NCI-H187 (cell line): ENCODE data around the gene MYO10.
"Not testable (repeated sequence)": the region's sequence is repeated elsewhere in the genome, so short reads cannot be mapped to it uniquely, and the experiment has no call there.

Experiments used
- DNase-seq, 2 experiments: peaks; one replicate each; lab custom pipeline; 2025; lab: John Stamatoyannopoulos, UW

MYO10 gene

DNA sequence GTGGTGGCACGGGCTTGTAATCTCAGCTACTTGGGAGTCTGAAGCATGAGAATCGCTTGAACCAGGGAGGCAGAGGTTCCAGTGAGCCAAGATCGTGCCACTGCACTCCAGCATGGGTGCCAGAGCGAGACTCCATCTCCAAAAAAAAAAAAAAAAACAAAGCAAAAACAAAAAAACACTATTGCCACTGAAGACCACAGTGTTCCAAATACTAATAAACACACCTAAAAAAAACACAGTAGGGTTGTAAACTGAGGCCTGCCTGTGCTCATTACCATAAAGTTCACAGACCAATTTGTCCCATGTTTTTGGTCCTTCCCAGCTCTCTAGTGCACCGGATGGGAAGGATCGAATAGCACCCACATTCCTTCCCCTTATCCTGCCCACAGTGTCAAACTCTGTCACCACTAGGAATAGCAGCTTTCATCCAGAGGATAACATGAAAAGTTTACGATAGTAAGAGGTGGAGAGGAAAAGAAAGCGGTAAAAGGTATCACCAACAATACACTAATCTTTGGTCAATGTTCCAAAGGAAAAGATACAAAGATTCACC is 49.2 kb downstream of the MYO10 start:
- DNase-seq: no peak

DNA sequence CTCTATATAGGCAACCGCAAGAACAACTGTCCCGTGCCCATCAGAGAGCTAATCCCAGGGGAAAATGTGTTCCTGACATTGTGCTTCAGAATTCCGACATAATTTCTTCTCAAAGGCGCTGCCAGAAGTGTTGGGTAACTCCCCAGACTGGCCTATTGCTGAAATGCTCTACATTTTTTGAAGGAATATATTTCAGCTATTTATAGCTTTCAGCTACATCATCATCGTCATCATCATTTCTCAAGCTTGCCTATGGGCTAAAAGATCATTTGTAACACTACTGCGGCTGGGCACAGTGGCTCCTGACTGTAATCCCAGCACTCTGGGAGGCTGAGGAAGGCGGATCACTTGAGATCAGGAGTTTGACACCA is 49.7 kb downstream of the MYO10 start:
- no peak for DNase-seq

DNA sequence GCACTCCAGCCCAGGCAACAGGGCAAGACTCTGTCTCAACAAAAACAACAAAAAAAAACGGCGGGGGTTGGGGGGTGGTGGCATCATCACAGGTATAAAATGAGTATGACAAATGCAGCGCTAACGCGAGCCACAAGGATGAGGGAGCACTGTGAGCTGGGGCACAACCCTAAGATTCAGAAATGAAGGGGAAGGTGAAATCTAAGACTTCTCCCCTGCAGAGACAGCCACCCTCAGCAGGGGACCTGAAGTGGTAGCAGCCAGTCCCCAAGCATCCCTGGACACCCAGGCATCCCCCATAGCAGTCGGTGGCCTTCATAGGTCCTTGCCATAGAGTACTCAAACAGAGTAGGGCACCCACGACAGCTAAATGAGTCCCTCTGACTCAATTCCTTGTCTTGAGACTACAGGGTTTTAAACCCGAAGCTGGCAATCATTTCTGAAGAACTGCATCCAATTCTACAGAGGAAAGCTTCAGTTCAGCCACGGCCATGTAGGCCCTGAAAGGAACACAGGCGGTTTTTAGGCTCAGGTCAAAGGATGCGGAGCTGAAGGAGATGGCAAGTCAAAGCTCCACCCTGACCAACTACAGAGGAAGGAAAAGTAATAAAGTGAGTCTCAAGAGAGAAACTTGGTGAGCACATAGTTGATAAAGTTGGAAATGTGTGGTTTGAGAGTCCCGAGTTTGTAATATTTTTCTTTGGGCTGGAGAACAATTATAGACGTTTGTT is 50.3 kb downstream of the MYO10 start:
- DNase-seq: no peak

DNA sequence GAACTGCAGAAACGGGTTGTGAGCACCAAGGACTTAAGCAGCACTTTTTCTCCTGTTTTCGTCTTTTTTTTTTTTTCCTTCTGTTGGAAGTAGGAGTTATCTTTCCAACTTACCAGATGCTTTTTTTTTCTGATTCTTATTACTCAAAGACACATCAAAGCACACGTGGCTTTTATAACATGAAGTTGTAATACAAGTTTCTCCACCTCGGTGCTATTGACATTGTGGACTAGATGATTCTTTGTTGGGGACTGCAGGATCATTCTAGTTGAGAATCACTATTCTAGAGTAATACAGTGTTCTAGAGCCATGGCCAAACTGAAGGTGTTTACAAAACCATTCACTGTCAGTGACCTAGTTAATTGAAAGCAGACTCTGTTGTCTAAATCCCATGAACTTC is 51.5 kb downstream of the MYO10 start:
- no peak for DNase-seq

DNA sequence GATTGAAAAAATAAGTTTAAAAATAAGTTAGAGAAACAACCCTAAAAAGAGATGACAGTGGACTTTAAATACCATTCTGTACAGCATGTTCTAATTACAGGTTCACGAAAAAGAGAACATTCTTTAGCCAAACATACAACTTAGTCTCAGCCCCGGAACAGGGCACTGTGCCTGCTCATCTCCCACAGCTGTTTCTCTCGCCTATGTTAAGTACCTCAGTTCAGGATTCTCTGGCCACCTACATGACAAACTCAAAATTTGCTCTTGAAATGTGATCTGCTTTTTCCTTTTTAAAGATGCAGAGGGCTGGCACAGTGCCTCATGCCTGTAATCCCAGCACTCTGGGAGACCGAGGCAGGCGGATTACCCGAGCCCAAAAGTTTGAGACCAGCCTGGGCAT is 52.3 kb downstream of the MYO10 start:
- DNase-seq: no peak

DNA sequence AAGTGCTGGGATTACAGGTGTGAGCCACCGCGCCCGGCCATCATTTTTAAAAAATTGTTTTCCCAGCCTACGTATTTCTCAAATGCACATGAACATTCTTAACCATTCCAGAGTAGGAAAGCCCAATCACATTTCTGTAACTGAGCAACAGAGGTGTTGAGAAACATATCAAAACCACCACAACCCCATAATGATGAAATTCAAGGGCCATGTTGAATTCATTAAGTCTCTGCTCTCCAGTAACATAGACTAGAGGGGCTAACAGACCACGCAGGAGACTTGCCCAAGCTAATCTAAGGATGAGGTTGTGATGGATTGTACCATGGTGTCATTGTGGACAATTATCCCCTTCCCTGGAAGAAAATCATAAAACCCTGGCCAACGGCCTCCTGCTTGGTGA is 52.9 kb downstream of the MYO10 start:
- no peak for DNase-seq

DNA sequence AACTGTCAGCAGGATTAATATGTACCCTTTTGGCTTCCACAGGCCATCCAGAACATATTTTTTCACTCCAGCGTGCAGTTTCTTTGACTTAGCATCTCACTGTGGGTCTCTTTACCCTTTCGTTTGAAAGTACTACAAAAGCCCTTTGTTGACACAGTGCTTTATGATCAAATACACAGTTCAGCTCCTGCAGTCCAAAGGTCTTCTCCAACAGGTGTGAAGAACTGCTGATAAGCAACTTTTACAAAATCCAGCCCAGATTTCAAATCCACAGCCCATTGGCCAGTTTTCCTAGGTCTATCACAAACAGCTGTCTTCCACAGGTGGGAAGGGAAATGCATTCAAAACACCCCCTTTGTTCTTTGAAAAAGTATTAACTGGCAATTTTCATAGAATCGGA is 54.8 kb downstream of the MYO10 start:
- DNase-seq: no peak

DNA sequence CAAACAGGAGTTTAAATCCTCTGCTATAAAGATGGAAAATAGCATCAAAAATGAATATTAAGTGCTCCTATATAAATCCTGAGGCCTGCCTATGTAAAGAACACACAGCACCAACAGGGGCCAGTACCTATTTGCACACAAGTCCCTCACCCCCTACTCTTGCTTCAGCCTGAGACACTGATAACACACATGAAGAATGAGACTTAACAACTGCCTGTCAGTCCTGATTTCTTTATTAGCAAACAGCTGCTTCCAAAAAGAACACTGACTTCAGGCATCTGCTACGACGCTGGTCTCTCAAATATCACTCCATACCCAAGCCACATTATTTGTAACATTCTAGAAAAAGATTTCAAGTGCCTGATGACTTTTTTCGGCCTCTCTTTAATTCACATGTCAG is 55.5 kb downstream of the MYO10 start:
- DNase-seq: no peak

DNA sequence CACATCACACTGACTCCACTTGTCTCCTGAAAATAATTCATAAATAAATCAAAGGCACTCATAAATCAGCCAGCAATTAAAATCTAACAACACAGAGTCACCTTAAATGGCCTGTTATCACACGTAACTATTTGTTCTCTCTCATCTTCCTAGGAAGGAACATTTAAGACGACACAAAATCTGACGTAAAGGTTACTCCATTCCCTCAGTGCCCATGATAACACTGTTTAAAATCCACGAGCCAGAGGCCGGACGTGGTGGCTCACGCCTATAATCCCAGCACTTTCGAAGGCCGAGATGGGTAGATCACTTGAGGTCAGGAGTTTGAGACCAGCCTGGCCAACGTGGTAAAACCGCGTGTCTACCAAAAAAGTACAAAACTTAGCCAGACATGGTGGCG is 56.4 kb downstream of the MYO10 start:
- no peak for DNase-seq

DNA sequence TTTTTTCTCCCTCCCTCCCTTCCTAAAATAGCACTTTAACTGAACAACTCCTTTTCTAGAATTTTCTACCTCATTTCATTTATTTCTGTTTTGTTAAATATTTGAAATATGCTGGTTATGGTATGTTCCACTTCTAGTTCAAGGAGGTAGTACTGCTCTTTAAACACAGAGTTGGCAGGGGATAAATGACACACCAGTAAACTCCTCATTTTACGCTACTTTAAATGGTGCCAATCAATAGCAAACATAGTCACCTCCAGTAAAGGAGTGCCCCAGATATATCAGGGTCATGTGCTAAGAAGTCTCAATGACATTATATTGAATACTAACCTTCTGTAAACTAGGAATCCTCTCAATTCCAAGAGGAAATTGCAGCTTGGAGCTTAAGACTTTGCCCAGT is 56.9 kb downstream of the MYO10 start:
- no peak for DNase-seq

DNA sequence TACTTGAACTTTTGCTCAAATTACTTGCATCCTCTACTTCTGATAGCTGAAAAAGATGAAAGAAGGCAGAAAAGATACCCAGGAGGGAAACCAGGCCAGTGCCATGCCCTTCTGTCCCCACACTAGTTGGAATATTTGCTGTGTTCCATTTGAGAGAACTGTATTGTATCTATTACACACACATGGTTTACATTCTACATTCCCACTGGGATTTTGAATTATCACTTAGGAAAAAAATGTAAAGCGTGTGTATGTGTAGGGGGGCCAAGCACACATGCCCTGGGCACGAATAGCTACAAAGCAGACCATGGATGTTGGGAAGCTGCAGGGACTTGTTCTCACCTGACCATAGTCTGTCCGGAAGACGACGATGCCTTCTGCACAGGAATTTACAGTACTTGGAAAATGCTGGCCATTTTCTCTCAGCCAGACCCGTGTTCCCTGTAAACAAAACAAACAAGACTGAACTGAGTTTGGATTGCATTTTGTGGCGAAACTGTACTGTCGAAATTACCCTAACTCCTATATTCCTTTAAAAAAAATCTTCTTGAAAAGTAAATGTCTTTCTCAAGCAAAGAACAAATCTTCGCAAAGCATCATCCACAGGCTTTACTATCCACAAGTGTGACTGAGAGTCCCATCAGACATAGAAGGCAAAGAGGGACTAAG is 58.7 kb downstream of the MYO10 start:
- no peak for DNase-seq

DNA sequence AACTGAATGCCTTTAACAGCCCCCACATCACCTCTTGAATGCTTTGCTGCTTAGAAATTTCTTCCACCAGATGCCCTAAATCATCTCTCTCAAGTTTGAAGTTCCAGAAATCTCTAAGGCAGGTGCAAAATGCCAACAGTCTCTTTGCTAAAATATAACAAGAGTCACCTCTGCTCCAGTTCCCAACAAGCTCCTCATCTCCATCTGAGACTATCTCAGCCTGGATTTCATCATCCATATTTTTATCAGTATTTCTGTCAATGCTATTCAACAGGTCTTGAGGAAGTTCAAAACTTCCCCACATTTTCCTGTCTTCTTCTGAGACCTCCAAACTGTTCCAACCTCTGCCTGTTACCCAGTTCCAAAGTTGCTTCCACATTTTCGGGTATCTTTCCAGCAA is 61.7 kb downstream of the MYO10 start:
- not testable (repeated sequence) for DNase-seq

DNA sequence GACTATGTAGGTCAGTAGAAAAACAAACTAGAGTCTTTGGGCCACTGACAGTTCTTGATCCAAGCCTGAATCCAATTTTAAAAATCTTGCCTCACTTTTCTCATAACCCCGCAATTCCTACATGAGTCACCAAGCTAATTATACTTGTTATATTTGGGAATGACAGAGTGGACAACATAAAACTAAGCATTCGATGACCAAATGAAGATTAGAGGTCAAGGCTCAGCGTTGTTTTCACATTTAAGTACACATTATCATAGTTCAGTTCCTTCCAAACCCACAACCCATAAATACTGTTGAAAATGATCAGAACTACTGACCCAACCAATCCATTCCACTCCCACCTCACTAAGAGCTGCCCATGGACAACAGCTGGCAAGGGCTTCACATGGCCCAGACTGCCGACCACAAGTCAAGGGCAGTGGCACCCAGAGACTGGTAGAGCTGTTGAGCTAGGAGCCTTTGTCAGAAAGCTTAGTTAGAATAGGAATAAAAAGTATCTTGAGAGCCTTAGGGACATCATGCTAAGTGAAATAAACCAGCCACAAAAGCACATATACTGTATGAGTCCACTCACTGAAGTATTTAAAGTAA is 64.2 kb downstream of the MYO10 start:
- DNase-seq: no peak

DNA sequence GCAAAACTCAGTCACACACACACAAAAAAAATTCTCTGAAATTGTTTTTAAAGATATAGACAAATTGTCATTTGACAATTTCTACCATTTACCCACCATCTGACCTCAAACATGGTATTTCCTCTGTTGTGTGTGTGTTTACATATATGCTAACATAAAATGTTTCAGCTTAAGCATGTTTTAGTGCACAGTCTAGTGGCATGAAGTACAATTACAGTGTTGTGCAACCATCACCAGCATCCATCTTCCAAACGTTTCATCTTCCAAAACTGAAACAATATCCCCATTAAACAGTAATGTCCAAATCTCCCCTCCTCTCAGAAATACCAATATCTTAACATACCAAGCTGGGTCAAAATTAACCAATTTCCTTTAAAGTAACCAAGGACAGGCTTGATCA is 65.2 kb downstream of the MYO10 start:
- DNase-seq: no peak

DNA sequence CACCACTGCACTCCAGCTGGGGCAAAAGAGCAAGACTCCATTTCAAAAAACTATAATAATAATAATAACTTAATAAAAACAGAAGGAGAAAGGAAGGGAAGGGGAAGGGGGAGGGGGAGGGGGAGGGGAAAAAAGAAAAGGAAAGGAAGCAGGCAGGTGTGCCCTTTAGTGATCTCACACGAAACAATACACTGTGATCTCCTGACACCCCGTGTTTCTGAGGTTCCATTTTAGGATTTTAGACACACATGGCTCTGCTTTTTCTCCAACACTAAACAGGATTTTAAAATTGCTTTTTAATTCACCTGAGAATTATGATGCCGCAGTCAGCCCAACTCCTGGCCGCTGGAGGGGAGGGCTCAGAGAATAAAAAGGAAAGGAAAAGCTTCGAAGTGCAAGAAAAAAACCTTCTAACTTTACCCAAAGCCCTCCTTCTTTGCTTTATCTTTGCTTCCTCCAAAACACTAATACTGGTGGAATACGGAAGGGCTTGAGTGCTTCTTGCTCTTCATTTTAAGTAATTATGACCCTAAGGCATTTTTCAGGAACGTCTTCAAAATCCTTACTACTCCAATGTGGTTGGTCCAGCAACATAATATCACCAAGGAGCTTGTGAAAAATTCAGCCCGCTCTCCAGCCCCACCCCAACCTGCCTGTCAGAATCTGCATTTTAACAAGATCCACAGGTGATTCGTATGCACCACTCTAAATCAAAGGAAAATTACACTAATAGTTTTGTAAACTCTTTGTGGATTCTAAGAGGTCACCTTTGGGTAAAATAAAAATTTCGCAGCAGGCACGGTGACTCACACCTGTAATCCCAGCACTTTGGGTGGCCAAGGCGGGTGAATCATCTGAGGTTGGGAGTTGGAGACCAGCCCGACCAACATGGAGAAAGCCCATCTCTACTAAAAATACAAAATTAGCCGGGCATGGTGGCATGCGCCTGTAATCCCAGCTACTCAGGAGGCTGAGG is 66.0 kb downstream of the MYO10 start:
- DNase-seq: no peak

DNA sequence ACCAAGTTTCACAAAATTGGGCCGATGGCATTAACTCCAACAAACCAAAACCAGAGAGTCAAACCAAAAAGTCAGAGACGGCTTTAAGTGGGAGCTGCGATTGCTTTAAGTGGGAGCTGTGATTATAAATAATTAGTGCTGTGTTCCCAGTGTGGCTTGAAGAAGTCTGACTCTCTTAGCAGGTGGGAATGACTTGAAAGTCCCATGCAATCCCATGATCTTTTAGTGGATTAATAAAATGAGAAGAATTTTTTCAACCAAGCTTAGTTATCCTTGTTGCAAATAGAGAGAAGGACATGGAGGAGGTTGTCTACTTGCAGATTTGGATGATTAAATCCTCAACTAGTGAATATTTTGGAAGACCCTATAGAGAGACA is 68.5 kb downstream of the MYO10 start:
- DNase-seq: no peak

DNA sequence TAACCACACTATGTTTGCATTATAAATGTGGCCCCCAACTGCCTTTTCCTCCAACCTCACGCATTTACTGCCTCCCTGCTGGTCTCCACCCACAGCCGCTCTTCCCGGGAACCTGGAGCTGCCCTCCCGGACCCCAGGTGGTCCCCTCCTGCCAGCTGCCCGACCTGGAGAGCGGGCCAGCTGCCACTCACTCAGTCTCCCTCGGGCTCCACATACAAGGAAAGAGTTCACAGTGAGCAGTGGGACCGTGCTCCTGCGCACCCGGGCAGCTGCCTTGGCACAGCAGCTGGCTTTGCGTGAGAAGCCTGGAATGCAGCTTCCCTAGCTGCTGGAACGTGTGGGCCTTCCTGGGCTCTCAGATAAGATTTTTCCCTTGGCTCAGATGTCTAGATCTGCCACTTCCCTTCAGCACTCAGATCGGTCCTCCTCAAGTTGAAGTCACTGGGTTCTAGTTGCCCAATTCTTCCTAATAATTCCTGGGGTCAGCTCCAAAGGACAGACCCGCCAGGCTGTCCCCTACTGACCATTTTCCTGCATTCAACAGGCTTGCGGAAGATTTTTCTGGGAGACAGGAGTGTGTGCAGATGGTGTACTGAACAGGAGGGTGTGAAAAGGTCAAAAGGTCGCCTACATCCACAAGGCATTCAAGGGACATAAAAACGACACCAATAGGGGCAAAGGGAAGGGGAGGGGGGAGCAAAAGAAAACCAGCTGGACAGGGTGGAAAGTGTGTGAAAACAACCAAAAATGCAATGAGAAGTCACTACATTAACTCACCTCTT is 69.1 kb downstream of the MYO10 start:
- DNase-seq: peak; percentile 48 to 57

DNA sequence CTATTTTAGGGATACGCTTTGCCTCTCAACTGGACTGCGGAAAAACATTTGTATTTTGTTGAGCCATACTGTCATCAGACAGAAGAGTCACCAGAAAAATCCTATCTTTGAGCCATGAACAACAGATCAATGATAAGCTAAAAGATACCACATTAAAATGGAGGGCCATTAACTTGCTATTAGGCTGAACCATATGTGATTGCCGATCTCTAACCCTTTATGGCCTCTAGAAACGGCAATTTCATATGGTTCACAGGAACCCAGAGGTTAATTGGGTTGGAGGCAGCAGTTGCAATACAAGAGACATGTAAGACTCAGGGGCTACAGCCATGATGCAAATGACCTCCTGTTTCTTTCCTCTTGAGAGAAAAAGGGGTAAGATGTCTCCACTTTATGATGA is 69.8 kb downstream of the MYO10 start:
- DNase-seq: peak in 1 of 2 experiments; percentile 59

DNA sequence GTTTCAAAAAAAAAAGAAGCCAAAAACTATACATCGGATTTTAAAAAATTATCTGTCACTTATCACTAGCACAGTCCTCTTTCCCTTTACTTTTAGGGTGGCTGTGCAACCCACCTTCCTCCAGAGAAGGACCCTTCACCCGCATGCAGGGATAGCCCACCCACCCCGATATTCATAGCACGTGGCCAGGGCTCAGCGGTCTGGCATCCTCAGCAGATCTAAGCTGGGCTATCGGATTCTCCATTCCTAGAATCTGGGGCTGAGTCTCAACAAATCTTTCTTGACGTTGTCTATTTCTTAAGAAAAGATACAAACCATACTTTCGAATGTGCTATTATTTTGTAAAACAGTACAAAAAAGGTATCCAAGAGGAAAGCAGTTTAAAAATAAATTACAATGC is 70.9 kb downstream of the MYO10 start:
- no peak for DNase-seq

DNA sequence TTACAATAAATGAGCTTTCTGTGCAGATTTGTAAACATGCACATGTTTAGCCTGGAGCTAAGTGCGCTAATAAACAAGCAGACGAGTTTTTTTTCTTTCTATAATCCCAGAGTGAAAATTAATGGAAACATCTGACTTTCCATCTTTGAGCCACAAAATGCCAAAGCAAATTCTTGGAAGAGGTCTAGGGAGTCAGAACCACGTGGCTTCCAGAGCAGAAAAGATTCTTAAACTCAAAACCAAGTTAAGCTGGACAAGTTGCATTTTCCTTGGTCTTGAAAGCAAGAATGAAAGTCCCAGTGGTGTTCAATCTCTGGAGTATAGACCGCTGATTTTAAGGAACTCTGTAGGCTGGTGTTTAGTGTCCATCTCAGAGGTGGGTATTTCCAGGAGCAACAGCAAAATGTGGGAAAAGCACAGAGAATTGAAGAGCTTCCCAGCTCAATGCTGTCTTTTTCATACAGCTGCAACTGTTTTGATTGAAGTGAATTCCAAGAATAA is 71.4 kb downstream of the MYO10 start:
- no peak for DNase-seq

DNA sequence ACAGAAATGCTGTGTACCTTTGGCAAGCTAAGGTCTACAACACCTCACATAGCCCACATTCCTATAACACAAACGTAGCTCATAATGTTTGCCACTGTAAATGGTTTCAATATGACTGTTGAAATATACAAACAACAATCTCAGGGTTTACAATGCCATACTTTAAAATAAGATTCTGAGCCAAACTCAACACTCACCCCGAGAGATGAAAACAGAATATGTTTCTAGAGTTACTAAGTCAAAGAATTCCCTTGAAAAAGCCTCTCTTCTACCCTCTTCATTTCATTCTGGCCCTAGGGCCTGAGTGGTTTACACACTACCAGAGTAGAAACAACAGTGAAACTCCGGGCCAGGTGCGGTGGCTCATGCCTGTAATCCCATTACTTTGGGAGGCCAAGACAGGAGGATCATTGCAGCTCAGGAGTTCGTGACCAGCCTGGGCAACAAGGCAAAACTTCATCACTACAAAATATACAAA is 72.6 kb downstream of the MYO10 start:
- no peak for DNase-seq
